SKM-1 treated with dmso at 0.1 percent for 144 hours (cell line): ENCODE data around the gene GLI3.

Experiments
- DNase-seq: peaks from one replicate; lab custom pipeline; 2025; ENCODE audit not compliant: unreplicated experiment; lab: John Stamatoyannopoulos, UW

Gene GLI3

DNA sequence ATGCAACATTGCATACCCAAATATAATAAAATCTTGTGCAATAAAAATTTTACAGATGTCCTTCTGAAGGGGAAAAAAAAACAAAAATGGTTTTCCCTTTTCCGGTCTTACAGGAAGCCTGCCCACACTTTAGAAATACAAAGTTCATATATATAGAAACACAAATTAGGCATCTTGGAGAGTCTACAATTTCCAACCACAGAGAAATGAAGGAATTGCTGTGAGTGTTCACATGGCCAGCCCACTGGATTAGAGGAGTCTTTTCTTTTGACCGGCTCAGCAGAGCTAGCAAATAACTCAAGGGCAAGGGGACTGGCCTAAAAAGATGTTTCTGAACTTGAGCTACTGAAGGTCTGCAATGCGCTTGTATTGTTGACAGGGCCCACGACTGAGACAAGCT, 92.4 kb downstream of the GLI3 start:
- no peak for DNase-seq

DNA sequence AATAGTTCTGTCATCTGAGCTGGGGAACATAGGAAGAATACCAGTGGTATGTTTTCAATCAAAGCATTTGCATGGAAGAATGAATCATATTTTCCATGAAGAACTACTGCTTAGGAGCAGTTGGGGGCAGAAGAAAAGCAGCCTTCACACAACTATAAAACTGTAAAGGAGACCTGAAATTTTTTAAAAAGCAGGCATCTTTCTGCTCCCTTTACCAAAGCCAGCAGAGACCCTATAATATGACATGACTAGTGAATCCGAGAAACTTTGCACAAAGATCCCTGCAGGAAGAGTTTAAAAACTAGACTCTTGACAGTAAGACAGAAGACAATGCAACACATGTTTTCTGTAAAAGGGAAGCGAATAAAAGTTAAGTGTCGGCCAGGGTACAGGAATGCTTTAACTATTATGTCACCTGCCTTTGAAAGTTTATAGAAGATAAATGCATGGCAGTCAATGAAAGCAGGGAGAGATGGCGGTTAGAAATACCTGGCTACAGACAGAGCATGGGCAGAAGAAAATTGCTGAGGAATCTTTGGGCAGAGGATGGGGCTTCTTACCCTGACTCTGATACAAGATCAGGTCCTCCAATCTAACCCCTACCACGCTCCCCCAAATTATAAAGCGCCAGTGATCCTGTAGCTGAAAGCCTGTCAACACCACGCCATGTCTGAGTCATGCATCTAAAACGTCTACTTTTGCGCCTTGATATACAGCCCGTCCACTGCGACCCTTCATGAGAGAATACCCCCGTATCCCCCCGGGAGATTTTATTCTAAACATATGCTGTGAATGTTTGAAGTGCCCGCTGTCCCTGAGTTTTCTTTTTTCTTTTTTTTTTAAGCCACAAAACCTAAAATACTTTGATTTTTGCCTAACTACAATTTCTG, 93.1 kb downstream of the GLI3 start:
- no peak for DNase-seq

DNA sequence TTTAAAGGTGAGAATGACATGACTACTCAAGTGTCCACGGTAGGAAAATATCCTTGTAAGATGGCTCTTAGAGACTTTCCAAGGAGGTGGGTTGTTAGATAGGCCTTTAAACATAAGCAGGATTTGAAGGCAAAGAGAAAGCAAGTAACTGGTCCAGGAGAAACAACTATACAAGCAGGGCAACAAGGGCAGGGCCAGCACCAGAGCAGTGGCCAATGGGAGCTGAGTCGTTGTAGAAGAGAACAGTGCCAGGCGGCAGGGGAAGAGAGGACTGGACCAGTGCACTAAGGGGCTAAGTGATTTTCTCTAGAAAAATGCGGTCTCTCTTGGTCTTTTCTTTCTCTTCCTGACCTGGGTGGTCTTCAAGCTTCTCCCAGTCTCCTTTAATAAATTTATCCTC, 94.9 kb downstream of the GLI3 start:
- no peak for DNase-seq

DNA sequence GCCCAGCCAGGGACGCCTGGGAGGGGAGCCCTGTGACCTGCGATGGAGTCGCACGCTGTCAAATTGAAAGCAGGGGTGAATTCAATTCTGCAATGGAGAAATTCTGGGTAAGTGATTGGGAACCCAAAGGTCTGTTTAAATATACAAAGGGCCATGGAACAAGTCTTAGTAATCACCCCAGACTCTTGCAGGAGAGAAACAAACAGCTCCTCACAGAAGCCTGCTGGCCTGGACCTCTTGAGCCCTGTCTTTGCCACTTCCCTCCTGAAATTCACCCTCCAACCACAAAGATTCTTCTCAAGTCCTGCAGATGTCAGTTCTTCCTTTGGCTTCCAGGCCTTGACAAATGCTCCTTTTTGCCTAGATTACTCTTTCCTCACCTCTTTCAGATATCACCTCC, 97.3 kb downstream of the GLI3 start:
- no peak for DNase-seq

DNA sequence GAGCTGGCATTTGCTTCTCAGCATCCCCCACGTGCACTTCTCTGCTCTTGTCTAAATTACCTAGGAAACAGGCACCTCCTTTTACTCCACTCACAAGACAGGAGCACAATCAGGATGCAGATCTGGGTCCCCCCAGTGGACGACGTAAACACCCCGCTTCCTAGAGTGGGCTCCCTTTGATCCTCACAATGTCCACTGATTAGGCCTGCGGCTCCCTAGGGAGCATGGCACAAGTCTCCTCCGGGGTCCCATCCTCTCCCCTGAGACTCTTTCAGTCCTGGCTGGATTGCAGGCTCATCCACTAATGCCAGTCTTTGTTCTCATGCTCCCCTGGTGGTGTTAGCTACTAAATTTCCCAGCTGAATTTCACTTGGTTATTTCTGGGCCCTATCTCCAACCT, 98.3 kb downstream of the GLI3 start:
- DNase-seq, result no peak

DNA sequence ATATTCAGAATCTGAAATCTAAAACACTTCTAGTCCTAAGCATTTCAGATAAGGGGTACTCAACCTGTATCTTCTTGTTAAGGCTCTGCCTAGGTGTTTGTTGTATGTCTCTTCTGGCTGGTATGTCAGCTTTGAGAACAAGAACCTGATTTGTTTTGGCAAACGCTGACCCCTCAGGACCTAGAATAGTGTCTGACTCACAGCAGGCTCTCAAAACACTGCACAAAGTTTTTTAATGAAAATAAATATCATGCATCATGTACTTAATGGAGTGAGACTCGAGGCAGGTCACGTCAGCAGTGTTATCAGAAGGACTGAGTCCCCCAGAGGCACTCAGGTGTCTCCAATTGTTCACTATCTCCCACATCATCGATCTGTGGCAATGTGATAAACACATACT, 99.1 kb downstream of the GLI3 start:
- DNase-seq, result no peak

DNA sequence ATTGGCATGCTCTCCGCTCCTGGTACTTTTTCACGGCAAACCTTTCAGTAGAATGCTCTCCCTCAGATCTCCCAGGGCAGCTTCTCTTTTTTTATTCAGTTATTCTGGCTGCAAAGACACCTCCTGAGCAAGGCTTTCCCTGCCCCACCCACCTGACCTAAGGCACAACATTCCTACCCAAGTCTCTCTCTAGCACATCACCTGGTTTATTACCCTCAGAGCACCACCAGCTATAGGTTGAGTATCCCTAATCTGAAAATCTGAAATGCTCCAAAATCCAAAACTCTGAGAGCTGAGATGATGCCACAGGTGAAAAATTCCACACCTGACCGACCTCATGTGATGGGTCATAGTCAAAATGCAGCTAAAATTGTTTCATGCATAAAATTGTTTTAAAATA, 99.6 kb downstream of the GLI3 start:
- no peak for DNase-seq

DNA sequence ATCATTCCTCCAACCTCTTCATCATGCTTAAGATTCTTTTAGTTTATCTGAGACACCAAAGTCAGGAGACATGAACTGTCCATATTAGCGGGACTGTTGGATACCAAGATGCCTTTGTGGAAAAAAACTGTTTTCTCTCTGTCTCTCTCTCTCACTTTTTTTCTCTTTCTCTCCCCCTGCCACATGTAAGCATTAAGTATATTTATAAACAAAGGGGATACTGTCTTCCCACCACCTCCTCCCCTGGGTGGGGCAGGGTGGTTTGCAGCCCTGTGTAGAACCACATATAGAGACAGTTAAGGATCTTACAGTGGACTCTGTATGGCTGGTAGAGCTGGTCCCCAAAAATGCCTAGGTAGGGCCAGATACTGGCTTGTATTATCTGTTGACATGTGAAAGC, 101.3 kb downstream of the GLI3 start:
- DNase-seq, result no peak

DNA sequence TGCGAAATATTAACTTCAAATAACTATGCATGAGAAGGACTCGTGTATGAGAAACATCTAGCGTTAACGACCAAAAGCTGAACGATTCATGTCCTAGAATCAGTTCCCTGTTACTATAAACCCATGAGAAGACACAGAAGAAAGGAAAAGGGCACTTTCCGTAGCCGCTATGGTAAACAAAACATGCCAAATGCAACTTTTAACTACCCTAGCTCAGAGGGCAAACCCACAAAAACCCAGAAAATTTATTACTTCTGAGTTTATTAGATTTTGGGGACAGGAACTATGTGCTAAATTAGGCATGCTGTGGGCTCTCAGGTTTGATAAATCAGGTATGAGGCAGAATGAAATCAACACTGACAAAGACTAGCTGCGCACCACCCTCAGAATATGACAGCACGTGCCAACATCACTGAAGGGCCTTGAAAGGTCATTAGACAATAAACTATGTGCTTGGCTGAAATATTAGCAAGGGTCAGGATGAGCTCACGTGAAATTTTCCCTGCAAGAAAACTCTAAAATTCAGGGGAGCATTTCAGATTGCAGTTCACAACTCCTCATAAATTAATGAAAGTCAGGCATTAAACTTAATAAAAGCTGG, 102.6 kb downstream of the GLI3 start:
- DNase-seq, result no peak

DNA sequence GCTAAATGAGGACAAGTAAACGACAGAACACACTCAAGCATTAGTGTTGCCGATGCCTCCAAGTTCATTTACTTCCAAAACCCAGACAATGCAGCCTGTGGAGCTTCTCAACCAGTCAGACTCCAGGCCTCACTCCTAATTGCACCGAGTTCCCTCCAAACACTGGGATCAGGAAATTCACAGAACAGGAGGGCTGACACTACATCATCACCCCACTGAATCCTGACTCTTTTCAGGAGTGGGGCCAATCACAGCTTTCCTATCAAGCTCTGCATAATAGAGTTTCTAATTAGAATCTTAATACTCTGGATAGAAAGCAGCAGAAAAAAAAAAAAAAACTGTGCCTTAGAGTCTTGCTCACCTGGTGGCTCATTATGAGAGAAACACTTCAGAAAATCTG, 103.7 kb downstream of the GLI3 start:
- no peak for DNase-seq

DNA sequence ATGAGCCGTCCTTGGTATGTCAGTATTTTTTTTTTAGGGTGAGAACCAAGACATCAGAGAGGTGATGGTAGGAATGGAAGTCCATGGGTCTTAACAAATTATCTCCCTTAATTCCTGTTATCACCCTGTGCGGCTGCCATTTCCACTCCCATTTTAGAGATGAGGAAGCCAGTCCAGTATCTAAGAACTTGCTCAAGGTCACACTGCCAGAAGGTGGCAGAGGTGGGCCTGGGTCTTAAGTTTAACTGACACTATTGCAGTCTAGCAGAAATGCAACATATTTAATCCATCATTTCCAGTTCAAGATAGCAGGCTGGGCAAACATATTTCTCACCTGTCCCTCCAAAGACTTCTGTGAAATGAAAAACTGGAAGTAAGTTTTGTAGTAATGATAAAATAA, 108.3 kb downstream of the GLI3 start:
- DNase-seq, result no peak

DNA sequence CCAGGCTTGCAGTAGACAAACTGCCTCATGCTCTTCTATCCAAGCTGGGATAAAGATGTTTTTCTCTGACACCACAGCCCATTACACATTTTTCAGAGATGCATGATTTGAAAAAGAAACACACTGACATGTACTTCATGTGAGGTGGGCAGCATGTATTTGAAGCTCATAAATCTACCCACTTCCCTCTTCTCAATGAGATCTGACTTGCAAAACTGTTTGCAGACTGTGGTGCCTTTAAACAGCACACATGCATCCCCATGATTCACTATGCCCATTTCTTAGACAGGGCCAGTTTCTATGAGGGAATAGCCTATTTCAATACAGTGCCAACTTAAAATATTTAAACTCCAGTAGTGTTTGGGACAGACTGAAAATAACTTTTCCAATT, 109.8 kb downstream of the GLI3 start:
- no peak for DNase-seq

DNA sequence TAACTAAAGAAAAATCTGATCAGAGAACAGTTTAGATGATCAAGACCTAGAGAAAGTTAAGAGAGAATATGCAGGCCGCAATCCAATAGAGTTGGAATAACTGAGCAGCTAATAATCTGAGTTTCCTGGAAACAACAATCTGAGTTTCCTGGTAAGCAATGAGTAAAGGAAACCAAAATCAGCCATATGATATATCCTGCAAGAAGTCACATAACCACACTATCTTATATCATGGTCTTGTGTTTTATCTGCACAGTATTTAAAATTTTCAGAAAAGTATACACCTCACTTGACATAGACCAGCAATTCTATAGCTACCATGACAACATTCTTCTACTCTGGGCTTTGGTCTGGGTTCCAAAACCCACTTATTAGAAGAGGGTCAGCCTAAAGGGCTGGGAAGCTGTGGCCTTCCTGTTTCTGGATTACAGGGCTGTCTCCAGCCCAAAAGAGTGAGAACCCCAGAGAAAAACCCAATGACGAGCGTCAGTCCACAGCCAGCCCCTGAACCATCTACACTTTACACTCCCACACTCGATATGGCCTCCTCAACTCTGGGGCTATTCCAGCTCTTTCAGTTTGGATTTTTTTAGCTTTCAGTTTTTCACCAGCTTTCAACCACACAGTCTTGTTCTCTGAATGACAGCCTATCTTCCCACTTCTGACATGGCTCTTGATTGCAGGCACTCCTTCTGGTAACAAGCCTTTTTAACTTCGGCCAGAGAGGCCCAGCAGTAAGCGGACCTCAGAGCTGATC, 110.4 kb downstream of the GLI3 start:
- DNase-seq, result no peak

DNA sequence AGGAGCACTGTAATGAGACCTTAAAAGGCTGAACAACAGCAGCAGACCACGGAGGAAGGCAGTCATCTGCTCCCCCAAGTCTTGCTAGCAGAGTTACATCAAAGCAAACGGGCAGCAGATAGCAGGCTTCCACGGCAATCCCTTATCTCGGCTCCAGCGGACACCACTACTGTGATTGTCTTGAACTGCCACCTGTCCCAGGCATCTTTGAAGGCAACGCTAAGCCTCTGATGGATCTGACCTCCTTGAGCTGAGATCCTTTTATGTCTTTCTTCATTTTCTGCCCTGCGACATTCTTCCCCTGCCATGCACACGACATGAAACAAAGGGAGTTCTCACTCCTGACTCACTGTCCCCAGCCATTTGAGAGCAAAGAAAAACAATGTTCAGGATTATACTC, 111.7 kb downstream of the GLI3 start:
- DNase-seq, result no peak

DNA sequence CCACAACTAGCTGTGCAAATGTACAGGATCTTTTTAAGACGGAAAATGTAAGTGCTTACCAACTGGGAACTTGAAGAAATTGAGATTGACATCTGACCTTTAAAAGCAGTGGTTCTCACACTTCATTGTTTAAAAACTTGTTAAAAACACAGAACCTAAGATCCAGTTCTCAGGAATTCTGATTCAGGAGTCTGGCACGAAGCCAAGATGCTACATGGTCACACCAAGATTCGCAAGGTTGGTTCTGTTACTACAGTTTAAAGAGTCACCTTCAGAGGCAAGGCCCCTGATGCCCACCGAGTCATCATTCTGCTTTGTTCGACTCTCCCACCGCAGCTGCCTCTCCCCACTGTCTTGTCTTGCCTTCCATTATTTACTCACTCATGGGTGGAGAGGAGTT, 113.3 kb downstream of the GLI3 start:
- no peak for DNase-seq

DNA sequence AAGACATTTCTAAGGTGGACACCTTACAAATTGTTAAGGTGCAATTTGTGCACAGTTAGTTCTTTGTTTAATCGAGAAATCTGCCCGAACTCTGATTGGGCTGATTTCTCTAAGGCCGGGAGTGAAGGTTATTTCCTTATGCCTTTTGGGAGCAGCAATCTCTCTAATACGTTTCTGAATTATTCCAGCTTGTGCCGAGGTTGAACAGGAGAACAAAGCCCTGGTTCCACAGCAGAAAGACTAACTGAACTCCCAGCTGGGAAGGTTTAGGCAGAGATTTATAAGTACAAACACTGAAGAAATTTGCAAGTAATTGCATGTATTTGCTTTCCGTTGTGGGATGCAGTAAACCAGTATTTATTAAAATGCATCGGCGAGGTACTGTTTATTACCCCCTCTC, 116.8 kb downstream of the GLI3 start:
- DNase-seq, result no peak

DNA sequence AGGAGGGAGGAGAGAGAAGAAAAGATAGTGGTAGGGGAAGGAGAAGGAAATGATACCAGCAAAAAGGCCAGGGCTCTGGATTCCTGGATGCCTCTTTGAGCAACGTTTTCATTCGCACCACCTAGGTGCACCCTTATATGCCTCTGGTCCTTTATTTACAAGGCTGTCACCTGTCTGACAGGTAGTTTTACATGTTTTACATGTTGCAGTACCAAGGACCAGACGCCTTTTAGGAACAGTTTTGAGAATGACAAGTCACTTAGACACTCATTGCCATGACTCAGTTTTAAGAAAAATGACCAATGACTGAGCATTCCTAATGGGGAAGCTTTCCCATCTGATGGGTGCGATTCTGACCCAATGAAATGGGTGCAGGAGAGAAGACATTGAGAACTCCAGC, 119.8 kb downstream of the GLI3 start:
- DNase-seq, result no peak

DNA sequence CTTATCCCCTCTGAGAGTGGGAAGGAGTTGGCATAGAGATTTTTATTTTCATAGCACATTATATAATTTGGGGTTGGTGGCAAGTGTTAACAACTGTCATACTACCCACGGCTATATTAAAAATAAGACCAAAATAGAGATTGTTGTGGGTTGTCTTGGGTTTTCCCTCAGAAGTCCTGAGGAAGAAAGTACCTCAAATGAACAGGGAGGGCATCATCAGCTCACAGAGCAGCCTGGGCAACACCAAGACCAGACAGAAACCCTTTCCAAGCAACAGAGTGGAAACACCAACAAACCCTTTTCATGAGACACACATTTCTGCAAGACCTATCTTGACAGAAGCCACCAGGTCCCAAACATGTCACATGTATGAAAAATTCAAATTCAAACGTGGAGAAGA, 121.2 kb downstream of the GLI3 start:
- no peak for DNase-seq

DNA sequence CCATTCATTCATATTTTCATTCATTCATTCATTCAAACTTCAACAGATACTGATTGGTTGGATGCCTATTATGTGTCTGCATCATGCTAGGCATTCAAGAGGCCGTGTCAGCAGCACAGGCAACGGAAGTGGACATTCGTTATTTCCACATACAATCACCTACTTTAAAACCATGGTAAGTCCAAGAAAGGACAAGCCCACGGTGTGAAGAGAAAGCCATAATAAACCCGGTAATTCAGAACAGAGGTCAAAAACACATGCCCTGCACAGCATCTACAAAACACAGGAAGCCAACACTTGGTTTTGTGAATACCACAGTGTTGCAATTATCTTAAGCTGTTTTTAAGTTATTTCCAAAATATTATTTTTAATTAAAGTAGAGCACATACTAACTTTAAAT, 126.7 kb downstream of the GLI3 start:
- no peak for DNase-seq

DNA sequence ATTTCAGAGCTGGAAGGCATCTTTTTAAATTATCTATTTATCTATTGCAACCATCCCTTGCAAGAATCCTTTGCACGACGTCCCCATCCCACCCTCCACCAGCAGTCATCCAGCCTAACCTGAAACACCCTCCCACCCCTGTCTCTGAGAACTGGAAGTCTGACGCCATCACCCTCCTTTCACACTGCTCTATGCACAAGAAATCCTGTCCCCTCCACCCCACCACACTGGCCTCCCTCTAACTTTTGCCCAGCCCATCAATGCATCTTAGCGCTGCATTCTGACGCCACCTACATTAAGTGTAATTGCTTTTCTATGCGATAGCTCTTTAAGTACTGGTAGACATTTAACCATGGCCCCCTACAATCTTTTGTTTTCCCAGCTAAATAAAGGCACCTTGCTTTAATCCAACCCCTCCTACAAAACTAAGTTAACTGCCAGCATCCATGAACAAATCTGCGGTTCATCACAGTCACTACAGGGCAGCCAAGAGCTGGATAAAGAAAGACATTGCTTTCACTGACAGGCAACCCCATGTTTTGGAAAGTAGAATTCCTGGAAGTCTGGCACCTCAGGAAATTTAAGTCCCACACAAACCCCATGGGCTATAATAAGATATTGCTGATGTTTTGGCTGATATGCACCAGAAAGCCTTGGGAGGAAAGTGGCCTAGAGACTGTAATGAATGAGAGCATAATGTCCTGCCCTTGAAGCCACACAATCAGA, 128.0 kb downstream of the GLI3 start:
- DNase-seq, result no peak

DNA sequence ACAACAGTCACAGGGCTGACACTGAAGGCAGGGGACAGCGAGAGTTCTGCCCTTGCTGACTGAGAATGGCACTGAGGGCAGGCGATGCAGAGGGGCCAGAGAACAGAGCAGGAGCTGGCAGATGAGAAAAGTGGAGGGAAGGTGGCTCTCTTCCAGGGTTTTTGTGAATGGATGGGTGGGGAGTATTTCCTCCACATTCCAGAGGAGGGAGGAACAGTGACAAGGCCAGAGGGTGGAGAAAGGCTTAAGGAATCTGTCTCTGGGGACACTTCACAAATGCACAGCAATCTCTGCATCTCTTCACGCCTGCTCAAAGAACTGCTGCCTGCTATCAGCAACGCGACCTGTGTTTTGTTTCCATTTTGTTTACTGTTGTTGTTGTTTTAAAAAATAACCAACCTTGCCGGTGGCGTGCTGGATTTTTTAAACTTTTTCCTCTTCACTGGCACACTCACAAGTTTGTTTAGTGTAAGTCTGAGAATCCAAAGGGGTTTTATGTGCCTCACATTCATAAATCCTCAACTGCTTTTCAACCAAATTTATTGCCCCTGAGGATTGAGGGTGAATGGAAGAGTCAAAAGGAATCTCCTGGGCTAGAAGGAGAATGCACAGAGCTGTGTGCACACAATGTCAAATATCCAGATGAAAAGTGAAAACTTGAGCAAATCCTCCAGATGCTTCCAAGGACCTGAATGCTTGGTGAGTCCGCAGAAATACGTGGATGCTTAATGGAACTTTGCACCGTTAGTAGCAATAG, 129.3 kb downstream of the GLI3 start:
- no peak for DNase-seq
